Thymus (tissue), 11 donors: Measurements from ENCODE around the gene STT3B. TPM values are rescaled to one million over a fixed set of nuclear protein-coding genes. Genes with fewer than 3 reads are reported as not detected.
A peak's percentile ranks its signal among the peaks of the same experiment; 100 is the strongest.

Experiments
- DNase-seq, 9 donors: peaks; one replicate each; pipeline ENCODE4 v3.0.0-alpha.2; 2013; ENCODE audit warnings: low spot score in 9 of 9, low read depth in 6 of 9, missing footprints in 1 of 9
- H3K27ac ChIP-seq, 2 donors: one replicate each; pipeline ENCODE4 v1.5.1; 2013; ENCODE audit warnings: control low read depth in 1 of 2, low read depth in 1 of 2, low read length in 1 of 2, mild to moderate bottlenecking in 1 of 2, moderate library complexity in 1 of 2
- H3K27me3 ChIP-seq, 2 donors: one replicate each; pipeline ENCODE4 v1.5.1; 2013; ENCODE audit warnings: low read length in 1 of 2; ENCODE audit not compliant: control insufficient read depth in 2 of 2, insufficient read depth in 1 of 2
- H3K36me3 ChIP-seq, 2 donors: one replicate each; pipeline ENCODE4 v1.5.1; 2013; ENCODE audit warnings: low read length in 1 of 2, mild to moderate bottlenecking in 1 of 2, moderate library complexity in 1 of 2; ENCODE audit not compliant: control insufficient read depth in 2 of 2, insufficient read depth in 2 of 2
- H3K4me1 ChIP-seq, 2 donors: one replicate each; pipeline ENCODE4 v1.5.1; 2013; ENCODE audit warnings: low read length in 2 of 2; ENCODE audit not compliant: control insufficient read depth in 2 of 2, insufficient read depth in 2 of 2
- H3K4me3 ChIP-seq, 2 donors: one replicate each; pipeline ENCODE4 v1.5.1; 2013; ENCODE audit warnings: low read length in 2 of 2, control low read depth in 1 of 2, mild to moderate bottlenecking in 1 of 2
- H3K9me3 ChIP-seq, 2 donors: one replicate each; pipeline ENCODE4 v1.5.1; 2013; ENCODE audit warnings: low read length in 1 of 2, mild to moderate bottlenecking in 1 of 2; ENCODE audit not compliant: control insufficient read depth in 2 of 2, insufficient read depth in 1 of 2
- WGBS: extraction: QIAGEN DNeasy Blood & Tissue Kit; methylation state at CpG from one replicate; pipeline ENCODE4 v1.1.7; 2013; 5-methylcytosine and 5-hydroxymethylcytosine counted together
- polyA plus RNA-seq: library from polyadenylated mRNA; stranded (reverse); fragments of 200-250 nt; gene quantifications from one replicate; pipeline ENCODE4 v1.2.3, GENCODE V29; 2013
- total RNA-seq: library from RNA; stranded (reverse); fragments of 120-200 nt; gene quantifications from one replicate; pipeline ENCODE4 v1.2.4, GENCODE V29; 2013
- donor health status: healthy.

The STT3B gene
- total and polyA plus RNA-seq, 2 donors = 84.8 to 102 TPM

DNA sequence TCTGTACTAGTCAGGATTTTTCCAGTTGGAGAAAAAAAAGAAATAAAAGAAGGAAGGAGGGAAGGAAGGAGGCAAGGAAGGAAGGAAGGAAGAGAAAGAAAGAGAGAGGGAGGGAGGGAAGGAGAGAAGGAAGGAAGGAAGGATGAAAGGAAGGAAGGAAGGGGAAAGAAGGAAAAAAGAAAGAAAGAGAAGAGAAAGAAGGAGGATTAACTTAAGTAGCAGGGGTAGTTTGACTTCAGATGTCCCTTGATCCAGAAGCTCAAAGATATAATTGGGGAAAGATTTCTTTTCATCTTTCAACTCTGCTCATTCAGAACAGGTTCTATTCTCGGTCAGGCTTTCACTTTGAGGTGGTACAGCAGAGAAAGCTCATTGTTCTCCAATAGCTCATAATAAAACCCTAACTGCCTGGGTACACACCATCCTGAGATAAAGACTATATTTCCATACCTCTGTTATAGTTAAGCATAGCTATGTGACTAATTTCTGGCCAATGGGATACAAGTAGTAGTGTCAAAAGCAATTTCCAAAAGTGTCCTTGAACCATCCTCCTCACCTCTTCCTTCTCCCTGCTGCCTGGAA, 23.5 kb upstream of the STT3B start:
- H3K36me3 ChIP-seq = no peaks in the 10 kb centered on the region
- peaks cover 0 to 4% of the 10 kb centered on the region in 2 donors for H3K4me1 ChIP-seq
- H3K9me3 ChIP-seq = no peaks in the 10 kb centered on the region
- no peak overlapping the region for H3K27ac ChIP-seq
- no peak overlapping the region for H3K4me3 ChIP-seq
- no peaks in the 10 kb centered on the region for H3K27me3 ChIP-seq
- no peak for DNase-seq
- WGBS = 85% methylated on average over 1 of the region's 1 CpG

DNA sequence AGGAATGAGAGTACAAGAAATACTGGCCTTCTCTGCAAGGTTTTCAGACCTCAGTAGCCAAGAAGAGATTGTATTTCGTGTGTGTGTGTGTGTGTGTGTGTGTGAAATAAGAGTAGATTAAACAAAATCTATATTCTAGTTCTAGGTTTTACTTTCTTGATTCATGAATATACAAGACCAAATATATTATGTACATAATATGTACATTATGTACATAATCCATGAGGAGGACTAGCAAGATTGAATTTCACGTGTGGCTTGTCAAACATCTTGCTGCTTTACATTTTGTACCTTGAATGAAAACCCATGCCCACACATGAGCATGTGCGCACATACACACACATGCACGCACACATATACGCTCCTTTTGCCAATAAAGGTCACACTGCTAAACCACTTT, 18.2 kb upstream of the STT3B start:
- Histone ChIP-seq H3K27me3 (no peaks in the 10 kb centered on the region), H3K36me3 (no peaks in the 10 kb centered on the region), H3K4me3 (no peak overlapping the region), H3K4me1 (no peaks in the 10 kb centered on the region), H3K9me3 (no peaks in the 10 kb centered on the region), H3K27ac (no peak overlapping the region)
- no peak for DNase-seq
- 97% methylated on average over 5 of the region's 5 CpGs for WGBS

DNA sequence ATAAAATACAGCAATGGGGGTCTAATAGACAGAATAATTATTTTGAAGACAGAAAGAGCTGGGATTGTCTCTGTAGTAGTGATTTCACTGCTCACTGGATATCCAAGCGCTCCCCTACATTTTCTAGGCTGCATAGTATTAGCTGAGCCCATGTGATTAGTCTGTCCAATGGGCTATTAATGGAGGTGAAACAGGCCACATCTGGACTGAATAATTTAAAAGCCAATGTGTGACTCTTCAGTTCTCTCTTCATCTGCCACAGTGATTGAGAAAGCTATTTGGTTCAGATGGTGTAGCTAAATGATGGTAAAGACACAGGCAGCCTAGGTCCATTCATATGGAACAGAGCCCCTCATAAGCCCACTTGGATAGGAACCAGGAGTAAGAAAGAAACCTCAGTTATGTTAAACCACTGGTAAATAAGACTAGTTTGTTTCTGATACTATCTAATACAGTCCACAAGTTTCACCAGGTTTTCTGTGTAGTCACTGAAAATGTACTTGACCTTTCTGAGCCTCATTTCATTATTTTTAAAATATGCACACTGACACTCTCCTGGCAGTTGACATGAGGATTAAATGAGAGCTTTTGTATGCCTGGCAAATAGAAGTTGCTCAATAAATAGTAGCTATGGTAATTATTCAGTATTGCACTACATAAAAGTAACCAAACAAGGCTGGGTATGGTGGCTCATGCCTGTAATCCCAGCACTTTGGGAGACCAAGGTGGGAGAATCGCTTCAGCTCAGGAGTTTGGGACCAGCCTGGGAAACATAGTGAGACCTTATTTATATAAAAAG, 17.0 kb upstream of the STT3B start:
- no peaks in the 10 kb centered on the region for H3K9me3 ChIP-seq
- no peak overlapping the region for H3K4me3 ChIP-seq
- WGBS = 98% methylated on average over 2 of the region's 2 CpGs
- no peaks in the 10 kb centered on the region for H3K4me1 ChIP-seq
- DNase-seq = no peak
- no peak overlapping the region for H3K27ac ChIP-seq
- no peaks in the 10 kb centered on the region for H3K36me3 ChIP-seq
- no peaks in the 10 kb centered on the region for H3K27me3 ChIP-seq

DNA sequence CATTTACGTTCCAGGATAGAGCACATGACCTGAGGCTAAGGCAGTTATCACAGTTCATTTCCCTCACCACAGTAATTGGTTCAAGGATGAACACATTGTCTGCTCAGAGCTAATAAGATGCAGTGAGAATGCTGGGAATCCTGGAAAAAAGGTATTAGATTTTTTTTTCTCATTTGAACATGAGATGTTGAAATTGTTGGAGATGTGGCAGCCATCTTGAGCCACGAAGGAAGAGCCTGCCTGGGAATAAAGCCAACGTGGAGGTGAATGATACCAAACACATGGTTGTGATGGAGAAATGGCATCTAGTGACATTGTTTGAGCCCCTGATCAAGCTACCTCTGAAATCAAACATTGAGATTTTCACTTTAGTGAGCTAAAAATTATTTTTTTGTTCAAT, 16.0 kb upstream of the STT3B start:
- Histone ChIP-seq H3K36me3 (no peaks in the 10 kb centered on the region), H3K27ac (no peak overlapping the region), H3K27me3 (no peaks in the 10 kb centered on the region), H3K9me3 (no peaks in the 10 kb centered on the region), H3K4me3 (no peak overlapping the region), H3K4me1 (no peaks in the 10 kb centered on the region)
- WGBS = 96% methylated on average over 3 of the region's 3 CpGs
- DNase-seq = no peak

DNA sequence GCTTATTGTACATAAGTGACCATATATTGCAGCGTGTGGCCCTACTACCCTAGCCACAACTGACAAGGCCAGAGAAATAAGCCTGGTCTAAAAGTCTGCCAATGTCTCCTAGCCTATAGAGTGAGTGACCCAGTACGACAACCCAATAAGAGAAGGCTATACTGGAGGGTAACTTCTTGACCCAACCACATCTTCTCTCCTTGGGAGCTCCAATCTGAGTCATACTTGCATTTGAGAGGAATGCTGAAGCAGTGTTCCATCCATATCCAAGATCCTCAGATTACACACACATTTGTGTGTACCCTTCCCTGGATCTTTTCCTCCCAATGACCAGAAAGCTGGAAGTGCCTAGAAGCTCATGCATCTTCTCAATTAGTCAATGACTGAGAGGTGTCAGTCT, 11.3 kb upstream of the STT3B start:
- no peak for DNase-seq
- Histone ChIP-seq H3K27me3 (no peaks in the 10 kb centered on the region), H3K4me1 (peaks cover 0 to 4% of the 10 kb centered on the region in 2 donors), H3K4me3 (no peak overlapping the region), H3K36me3 (no peaks in the 10 kb centered on the region), H3K9me3 (no peaks in the 10 kb centered on the region), H3K27ac (no peak overlapping the region)
- 98% methylated on average over 2 of the region's 2 CpGs for WGBS

DNA sequence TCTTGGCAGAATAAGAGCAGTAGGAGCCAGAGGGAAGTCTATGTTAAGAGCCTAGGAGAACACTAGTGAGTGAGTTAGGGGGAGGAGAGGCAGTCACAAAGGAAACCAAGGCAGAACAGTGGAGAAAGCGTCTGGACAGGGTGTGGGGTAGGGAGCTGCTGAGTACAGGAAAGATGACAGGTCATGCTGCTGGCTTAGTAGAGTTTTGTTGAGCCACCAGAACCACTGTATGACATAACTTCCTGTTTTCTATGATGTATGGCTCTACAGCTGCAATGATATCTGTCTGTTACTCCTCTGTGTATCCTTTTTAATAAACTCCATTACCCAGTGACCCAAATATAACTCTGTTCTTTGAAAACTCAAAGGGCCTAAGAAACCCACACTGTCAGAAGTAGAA, 10.6 kb upstream of the STT3B start:
- no peak overlapping the region for H3K4me3 ChIP-seq
- DNase-seq = peak in 3 of 9 donors; percentile 35 to 66 (median 36)
- H3K9me3 ChIP-seq = no peaks in the 10 kb centered on the region
- no peaks in the 10 kb centered on the region for H3K36me3 ChIP-seq
- WGBS = 7% methylated on average over 1 of the region's 1 CpG
- peaks cover 0 to 4% of the 10 kb centered on the region in 2 donors for H3K4me1 ChIP-seq
- no peaks in the 10 kb centered on the region for H3K27me3 ChIP-seq
- peak overlapping the region in 1 of 2 donors; percentile 32 for H3K27ac ChIP-seq

DNA sequence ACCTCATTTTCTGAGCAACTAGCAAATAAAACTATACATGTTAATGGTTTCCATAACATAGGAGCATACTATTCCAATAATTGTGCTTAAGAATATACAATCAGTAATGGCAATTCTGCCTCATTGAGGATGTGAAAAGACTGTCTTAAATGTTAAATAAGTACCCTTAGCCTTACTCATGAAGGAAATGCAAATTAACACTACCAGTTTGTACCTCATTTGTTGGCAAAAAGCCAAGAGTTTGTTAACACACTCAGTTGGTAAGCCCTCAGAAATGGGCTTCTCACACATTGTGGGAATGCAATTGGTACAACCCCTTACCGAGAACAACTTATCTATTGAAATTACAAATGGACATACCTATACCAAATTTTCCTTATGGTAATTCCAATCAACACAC, 9.2 kb upstream of the STT3B start:
- no peak for DNase-seq
- 96% methylated on average over 1 of the region's 1 CpG for WGBS
- Histone ChIP-seq H3K4me3 (no peak overlapping the region), H3K36me3 (no peaks in the 10 kb centered on the region), H3K4me1 (peaks cover 0 to 7% of the 10 kb centered on the region in 2 donors), H3K27me3 (no peaks in the 10 kb centered on the region), H3K9me3 (no peaks in the 10 kb centered on the region), H3K27ac (no peak overlapping the region)

DNA sequence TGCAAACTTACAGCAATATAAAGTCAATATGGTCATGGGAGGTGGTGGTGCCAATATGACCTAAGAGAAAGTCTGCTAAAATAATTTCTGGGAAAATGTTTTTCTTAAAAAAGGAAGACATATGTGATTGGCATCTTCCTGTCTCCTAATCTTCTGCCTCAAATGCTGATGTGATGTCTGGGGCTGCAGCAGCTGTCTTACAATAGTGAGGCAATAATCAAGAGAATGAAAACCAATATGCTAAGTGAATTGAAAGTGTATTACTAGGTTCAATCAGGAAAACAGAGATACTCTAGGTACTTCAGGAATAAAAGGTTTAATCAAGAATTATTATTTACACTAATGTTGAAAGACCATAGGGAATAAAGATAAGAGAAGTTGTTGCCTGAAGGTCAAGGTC, 7.2 kb upstream of the STT3B start:
- DNase-seq = no peak
- no peaks in the 10 kb centered on the region for H3K27me3 ChIP-seq
- H3K27ac ChIP-seq = no peak overlapping the region
- no peaks in the 10 kb centered on the region for H3K9me3 ChIP-seq
- H3K4me3 ChIP-seq = no peak overlapping the region
- no peaks in the 10 kb centered on the region for H3K36me3 ChIP-seq
- peaks cover 0 to 16% of the 10 kb centered on the region in 2 donors for H3K4me1 ChIP-seq

DNA sequence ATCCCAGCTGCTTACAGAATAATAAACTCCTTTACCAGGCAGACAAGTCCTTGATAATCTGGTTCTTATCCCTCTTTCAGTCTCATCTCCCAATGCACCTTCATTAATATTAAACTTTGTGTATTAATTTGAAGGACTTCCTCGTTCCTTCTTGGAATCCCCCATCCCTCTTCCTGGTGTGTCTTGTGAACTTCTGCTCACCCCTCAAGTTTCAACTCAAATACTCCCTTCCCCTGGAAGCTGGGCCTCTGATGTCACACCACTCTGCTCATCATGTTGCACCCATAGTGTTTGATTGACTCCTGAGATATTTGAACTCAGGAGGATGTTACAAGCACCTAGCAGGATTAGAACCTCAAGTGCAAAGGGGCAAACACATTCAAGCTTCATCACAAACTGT, 3.3 kb upstream of the STT3B start:
- Histone ChIP-seq H3K36me3 (no peaks in the 10 kb centered on the region), H3K27me3 (no peaks in the 10 kb centered on the region), H3K27ac (no peak overlapping the region), H3K4me3 (no peak overlapping the region), H3K9me3 (no peaks in the 10 kb centered on the region), H3K4me1 (peaks cover 0 to 13% of the 10 kb centered on the region in 2 donors)
- 0% methylated on average over 1 of the region's 1 CpG for WGBS
- no peak for DNase-seq
